ENCODE results near the gene USP53.
A peak's percentile ranks its signal among the peaks of the same experiment; 100 is the strongest.

- peak in 2 of 3 experiments; percentile 13 to 19 for TF ChIP-seq CTCF (IDR thresholded peaks at IDR 0.05)
- no peak for TF ChIP-seq POLR2A (IDR thresholded peaks at IDR 0.05)
These were observed 72.6 kb downstream of the USP53 start for GRCh38 chr4:119284876-119285780.

All from testis (tissue), 2 donors.